ENCODE data around the gene PCSK6. TPM values are rescaled to one million over a fixed set of nuclear protein-coding genes. Genes with fewer than 3 reads are reported as not detected.

Gene PCSK6
- total RNA-seq, 1 donor from 2014 or later = 0.40 TPM

DNA sequence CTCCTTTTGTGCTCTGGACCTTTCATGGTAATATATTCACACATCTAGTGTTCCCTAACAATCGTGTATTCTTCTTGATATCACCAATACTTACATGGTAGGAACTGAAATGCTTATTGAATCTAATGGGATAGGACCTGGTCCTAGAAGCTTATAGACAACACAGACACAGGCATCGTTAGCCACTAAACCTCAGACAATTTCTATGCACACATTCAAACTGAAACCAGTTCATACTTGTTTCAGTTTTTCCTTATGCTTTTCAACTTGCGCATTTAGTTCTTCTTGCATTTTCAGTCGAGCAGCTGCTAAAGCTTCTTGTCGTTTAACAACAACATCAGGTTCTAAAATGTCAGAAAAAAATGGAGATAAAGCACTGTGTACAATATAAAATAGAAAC is 214.5 kb downstream of the PCSK6 start:
- no peak for DNase-seq (ENCODE audit: low spot score)
- TF ChIP-seq, protein P1, sequence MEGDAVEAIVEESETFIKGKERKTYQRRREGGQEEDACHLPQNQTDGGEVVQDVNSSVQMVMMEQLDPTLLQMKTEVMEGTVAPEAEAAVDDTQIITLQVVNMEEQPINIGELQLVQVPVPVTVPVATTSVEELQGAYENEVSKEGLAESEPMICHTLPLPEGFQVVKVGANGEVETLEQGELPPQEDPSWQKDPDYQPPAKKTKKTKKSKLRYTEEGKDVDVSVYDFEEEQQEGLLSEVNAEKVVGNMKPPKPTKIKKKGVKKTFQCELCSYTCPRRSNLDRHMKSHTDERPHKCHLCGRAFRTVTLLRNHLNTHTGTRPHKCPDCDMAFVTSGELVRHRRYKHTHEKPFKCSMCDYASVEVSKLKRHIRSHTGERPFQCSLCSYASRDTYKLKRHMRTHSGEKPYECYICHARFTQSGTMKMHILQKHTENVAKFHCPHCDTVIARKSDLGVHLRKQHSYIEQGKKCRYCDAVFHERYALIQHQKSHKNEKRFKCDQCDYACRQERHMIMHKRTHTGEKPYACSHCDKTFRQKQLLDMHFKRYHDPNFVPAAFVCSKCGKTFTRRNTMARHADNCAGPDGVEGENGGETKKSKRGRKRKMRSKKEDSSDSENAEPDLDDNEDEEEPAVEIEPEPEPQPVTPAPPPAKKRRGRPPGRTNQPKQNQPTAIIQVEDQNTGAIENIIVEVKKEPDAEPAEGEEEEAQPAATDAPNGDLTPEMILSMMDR (IDR thresholded peaks at IDR 0.05) = no peak
- Mint-ChIP-seq H3K27ac (ENCODE audit: unreplicated experiment) (no peak overlapping the region), H3K36me3 (ENCODE audit: low read depth) (peaks cover 40% of the 10 kb centered on the region), H3K4me1 (ENCODE audit: low read depth) (peaks cover 18% of the 10 kb centered on the region), H3K9me3 (ENCODE audit: low read depth) (no peaks in the 10 kb centered on the region), H3K27me3 (ENCODE audit: low read depth) (no peaks in the 10 kb centered on the region), H3K4me3 (ENCODE audit: unreplicated experiment) (no peak overlapping the region)

DNA sequence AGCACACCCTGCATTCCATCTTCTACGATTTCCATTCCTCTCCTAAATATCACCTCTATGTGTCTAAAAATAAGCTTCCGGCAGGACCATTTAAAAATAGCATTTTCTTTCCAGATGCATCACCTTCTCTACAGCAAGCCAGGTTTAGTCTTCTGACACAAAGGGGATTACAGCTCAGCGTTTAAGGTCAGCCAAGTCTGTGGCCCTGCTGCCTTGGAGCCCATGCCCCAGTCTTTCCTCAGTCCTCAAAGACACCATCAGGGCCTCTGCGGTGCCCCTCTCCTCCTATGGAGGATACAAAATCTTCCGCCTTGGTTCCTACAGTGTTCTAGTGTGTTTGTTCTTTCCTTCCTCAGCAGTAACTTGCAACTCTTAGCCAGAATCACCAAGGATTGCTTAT is 216.0 kb downstream of the PCSK6 start:
- H3K4me1 Mint-ChIP-seq (ENCODE audit: low read depth) = peaks cover 18% of the 10 kb centered on the region
- H3K36me3 Mint-ChIP-seq (ENCODE audit: low read depth) = peaks cover 46% of the 10 kb centered on the region
- no peak overlapping the region for H3K4me3 Mint-ChIP-seq (ENCODE audit: unreplicated experiment)
- no peak for DNase-seq (ENCODE audit: low spot score)
- H3K9me3 Mint-ChIP-seq (ENCODE audit: low read depth) = no peaks in the 10 kb centered on the region
- peak overlapping the region; percentile 53 for H3K27ac Mint-ChIP-seq (ENCODE audit: unreplicated experiment)
- TF ChIP-seq, protein P1 (IDR thresholded peaks at IDR 0.05) = no peak
- no peaks in the 10 kb centered on the region for H3K27me3 Mint-ChIP-seq (ENCODE audit: low read depth)

DNA sequence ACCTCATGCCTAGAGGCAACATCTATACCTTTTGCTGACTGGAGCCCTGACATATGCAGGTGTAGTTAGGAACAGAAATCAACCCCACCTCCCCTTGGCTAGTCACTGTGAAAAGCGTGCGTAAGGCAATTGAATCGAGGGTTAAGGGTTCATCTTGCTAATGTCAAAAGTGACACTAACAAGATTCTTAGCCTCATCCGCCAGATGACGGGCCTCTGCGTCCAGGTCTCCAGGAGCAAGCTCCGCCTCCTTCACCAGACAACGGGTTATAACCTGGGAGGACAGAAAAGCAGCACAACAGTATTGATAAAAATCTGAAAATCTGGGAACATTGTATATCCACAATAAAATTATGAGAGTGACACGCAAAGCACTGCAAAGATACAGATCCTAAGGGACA is 216.9 kb downstream of the PCSK6 start:
- TF ChIP-seq, protein P1 (IDR thresholded peaks at IDR 0.05) = no peak
- DNase-seq (ENCODE audit: low spot score) = no peak
- no peaks in the 10 kb centered on the region for H3K9me3 Mint-ChIP-seq (ENCODE audit: low read depth)
- H3K4me1 Mint-ChIP-seq (ENCODE audit: low read depth) = peaks cover 13% of the 10 kb centered on the region
- H3K36me3 Mint-ChIP-seq (ENCODE audit: low read depth) = peaks cover 46% of the 10 kb centered on the region
- no peak overlapping the region for H3K27ac Mint-ChIP-seq (ENCODE audit: unreplicated experiment)
- H3K27me3 Mint-ChIP-seq (ENCODE audit: low read depth) = no peaks in the 10 kb centered on the region
- no peak overlapping the region for H3K4me3 Mint-ChIP-seq (ENCODE audit: unreplicated experiment)

DNA sequence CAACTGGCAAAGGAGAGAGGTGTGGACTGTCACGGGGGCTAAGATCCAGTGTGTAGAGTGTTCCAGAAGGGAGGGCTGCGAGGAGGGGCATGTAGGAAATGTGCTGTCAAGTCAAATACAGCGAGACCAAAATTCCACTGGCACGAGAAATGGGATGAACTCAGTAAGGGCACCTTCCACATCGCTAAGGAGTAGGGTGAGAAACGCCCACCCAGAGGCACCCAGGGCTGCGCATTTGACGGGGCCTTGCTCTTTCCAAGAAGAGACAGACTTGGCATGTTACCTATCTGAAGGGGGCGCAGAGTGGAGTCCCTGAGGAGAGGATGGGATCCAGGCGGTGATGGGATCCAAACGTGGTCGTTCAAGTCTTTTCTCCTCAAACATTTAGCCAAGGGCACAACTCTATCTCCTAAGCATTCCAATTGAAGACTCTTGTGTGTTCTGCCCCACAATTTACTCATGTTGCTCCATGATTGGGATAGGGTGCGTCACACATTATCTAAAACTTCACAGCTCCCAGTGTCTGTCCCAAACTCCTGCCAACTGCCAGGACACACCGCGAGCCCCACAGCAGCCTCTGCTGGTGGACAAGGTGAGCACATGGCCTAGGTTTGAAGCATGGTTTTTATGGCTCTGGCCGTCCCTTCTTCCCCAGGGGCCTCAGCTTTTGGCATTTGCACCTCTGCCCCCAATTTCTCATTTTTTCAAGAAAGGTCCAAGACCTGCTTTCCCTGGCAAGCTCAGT is 219.9 kb downstream of the PCSK6 start:
- TF ChIP-seq, protein P1 (IDR thresholded peaks at IDR 0.05) = peak; percentile 53
- H3K9me3 Mint-ChIP-seq (ENCODE audit: low read depth) = no peaks in the 10 kb centered on the region
- no peak overlapping the region for H3K4me3 Mint-ChIP-seq (ENCODE audit: unreplicated experiment)
- no peaks in the 10 kb centered on the region for H3K4me1 Mint-ChIP-seq (ENCODE audit: low read depth)
- H3K27me3 Mint-ChIP-seq (ENCODE audit: low read depth) = no peaks in the 10 kb centered on the region
- H3K36me3 Mint-ChIP-seq (ENCODE audit: low read depth) = peaks cover 41% of the 10 kb centered on the region
- H3K27ac Mint-ChIP-seq (ENCODE audit: unreplicated experiment) = no peak overlapping the region
- DNase-seq (ENCODE audit: low spot score) = no peak

DNA sequence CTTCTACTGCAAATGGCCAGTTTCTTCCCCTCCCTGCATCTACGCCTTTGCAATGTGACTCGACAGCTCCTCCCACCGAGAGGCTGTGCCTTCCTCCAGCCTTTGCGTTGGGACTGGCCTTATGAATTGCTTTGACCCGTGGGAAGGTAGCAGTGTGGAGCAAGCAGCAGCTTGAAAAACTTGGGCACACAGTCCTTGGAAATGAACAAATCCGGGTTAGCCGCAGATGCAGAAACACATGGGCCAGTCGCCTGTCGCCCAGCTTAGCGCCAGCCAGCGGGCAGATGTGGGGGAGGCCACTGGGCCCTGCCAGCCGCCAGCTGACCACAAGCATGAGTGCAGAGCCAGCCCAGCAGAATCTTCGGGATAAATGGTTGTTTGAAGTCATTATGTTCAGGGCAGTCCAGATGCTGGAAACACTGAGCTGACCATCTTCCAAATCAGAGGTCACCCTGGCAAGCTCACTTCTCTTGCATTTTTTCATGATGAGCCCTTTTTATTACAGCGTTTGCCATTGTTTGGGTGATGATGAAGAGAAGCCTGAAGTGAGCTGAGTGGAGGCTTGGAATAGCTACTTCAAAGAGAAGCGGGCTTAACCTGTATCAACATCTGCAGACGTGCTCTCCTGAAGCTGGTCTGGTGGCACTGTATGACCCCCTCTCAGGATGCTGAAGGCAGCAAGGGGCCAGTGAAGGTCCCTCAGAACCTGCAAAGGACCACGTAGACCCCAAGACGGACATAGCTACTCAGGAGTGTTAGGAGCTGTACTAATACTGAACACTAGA is 222.0 kb downstream of the PCSK6 start:
- H3K9me3 Mint-ChIP-seq (ENCODE audit: low read depth) = no peaks in the 10 kb centered on the region
- no peak for DNase-seq (ENCODE audit: low spot score)
- TF ChIP-seq, protein P1 (IDR thresholded peaks at IDR 0.05) = no peak
- H3K4me3 Mint-ChIP-seq (ENCODE audit: unreplicated experiment) = no peak overlapping the region
- no peaks in the 10 kb centered on the region for H3K4me1 Mint-ChIP-seq (ENCODE audit: low read depth)
- H3K36me3 Mint-ChIP-seq (ENCODE audit: low read depth) = peaks cover 24% of the 10 kb centered on the region
- H3K27ac Mint-ChIP-seq (ENCODE audit: unreplicated experiment) = no peak overlapping the region
- no peaks in the 10 kb centered on the region for H3K27me3 Mint-ChIP-seq (ENCODE audit: low read depth)
